ENCODE data around the gene MAP2K4. TPM values are rescaled to one million over a fixed set of nuclear protein-coding genes. Genes with fewer than 3 reads are reported as not detected.

The MAP2K4 gene
- total and polyA plus RNA-seq, 10 donors, result 8.2 to 35.1 (median 26.0) TPM

- H3K9me3 ChIP-seq, result no peaks in the 10 kb centered on the region
- no peak overlapping the region for H3K27ac ChIP-seq
- peaks cover 0 to 27% (median 2%) of the 10 kb centered on the region in 6 donors for H3K36me3 ChIP-seq
- peaks cover 0 to 31% (median 8%) of the 10 kb centered on the region in 6 donors for H3K4me1 ChIP-seq
- TF ChIP-seq POLR2A (IDR thresholded peaks at IDR 0.05), result no peak
- no peak for TF ChIP-seq POLR2AphosphoS5 (IDR thresholded peaks at IDR 0.05)
- TF ChIP-seq CTCF (IDR thresholded peaks at IDR 0.05 in 8 of 11, conservative IDR thresholded peaks at IDR 0.05 in 3 of 11), result no peak
- no peak overlapping the region for H3K4me3 ChIP-seq
- H3K27me3 ChIP-seq (replicated peaks in 1 of 7), result no peaks in the 10 kb centered on the region
- 97 to 100% (median 100%) methylated on average over 1 of the region's 1 CpG for whole genome bisulfite sequencing, 5 donors
- intact Hi-C loops (cut with DNase I; ENCODE audit: low total_unique reads), result no loop called here
- no peak for DNase-seq
Observed at GRCh38 chr17:12057520-12057919, 36.8 kb downstream of the MAP2K4 start.

- Histone ChIP-seq H3K36me3 (peaks cover 0 to 37% (median 5%) of the 10 kb centered on the region in 6 donors), H3K27ac (no peak overlapping the region), H3K27me3 (replicated peaks in 1 of 7) (no peaks in the 10 kb centered on the region), H3K4me1 (peaks cover 0 to 21% (median 4%) of the 10 kb centered on the region in 6 donors), H3K4me3 (no peak overlapping the region), H3K9me3 (no peaks in the 10 kb centered on the region)
- TF ChIP-seq POLR2A (IDR thresholded peaks at IDR 0.05) (no peak), CTCF (IDR thresholded peaks at IDR 0.05 in 8 of 11, conservative IDR thresholded peaks at IDR 0.05 in 3 of 11) (no peak), POLR2AphosphoS5 (IDR thresholded peaks at IDR 0.05) (no peak)
- intact Hi-C loops (cut with DNase I; ENCODE audit: low total_unique reads), result no loop called here
- DNase-seq, result no peak
Observed at GRCh38 chr17:12058535-12058934, 37.9 kb downstream of the MAP2K4 start.

- no peak overlapping the region for H3K4me3 ChIP-seq
- H3K27me3 ChIP-seq (replicated peaks in 1 of 7), result no peaks in the 10 kb centered on the region
- H3K36me3 ChIP-seq, result peaks cover 0 to 70% (median 12%) of the 10 kb centered on the region in 6 donors
- H3K9me3 ChIP-seq, result peaks cover 0 to 7% (median 0%) of the 10 kb centered on the region in 8 donors
- no peaks in the 10 kb centered on the region for H3K4me1 ChIP-seq
- no peak for TF ChIP-seq POLR2AphosphoS5 (IDR thresholded peaks at IDR 0.05)
- H3K27ac ChIP-seq, result no peak overlapping the region
- WGBS, 5 donors, result 97 to 100% (median 98%) methylated on average over 3 of the region's 3 CpGs
- no peak for DNase-seq
- intact Hi-C loops (cut with DNase I; ENCODE audit: low total_unique reads), result no loop called here
Observed at GRCh38 chr17:12062249-12062648, 41.6 kb downstream of the MAP2K4 start.

- 92 to 99% (median 97%) methylated on average over 2 of the region's 2 CpGs for WGBS, 5 donors
- no peak for DNase-seq
- Histone ChIP-seq H3K4me3 (no peak overlapping the region), H3K27ac (no peak overlapping the region), H3K4me1 (no peaks in the 10 kb centered on the region), H3K27me3 (replicated peaks in 1 of 7) (no peaks in the 10 kb centered on the region), H3K36me3 (peaks cover 0 to 75% (median 12%) of the 10 kb centered on the region in 6 donors), H3K9me3 (peaks cover 0 to 7% (median 0%) of the 10 kb centered on the region in 8 donors)
- TF ChIP-seq POLR2AphosphoS5 (IDR thresholded peaks at IDR 0.05) (no peak), POLR2A (IDR thresholded peaks at IDR 0.05) (no peak), CTCF (IDR thresholded peaks at IDR 0.05 in 8 of 11, conservative IDR thresholded peaks at IDR 0.05 in 3 of 11) (no peak)
- intact Hi-C loops (cut with DNase I; ENCODE audit: low total_unique reads), result no loop called here
Observed at GRCh38 chr17:12064395-12064794, 43.7 kb downstream of the MAP2K4 start.

GRCh38 chr17:12067485-12067884 is 46.8 kb downstream of the MAP2K4 start:
- H3K27ac ChIP-seq, result no peak overlapping the region
- H3K9me3 ChIP-seq, result peaks cover 0 to 7% (median 0%) of the 10 kb centered on the region in 8 donors
- no peak overlapping the region for H3K4me3 ChIP-seq
- TF ChIP-seq POLR2A (IDR thresholded peaks at IDR 0.05), result no peak
- H3K27me3 ChIP-seq (replicated peaks in 1 of 7), result no peaks in the 10 kb centered on the region
- DNase-seq, result no peak
- intact Hi-C loops (cut with DNase I; ENCODE audit: low total_unique reads), result no loop called here
- H3K4me1 ChIP-seq, result no peaks in the 10 kb centered on the region
- 93 to 99% (median 96%) methylated on average over 2 of the region's 2 CpGs for WGBS, 5 donors
- peaks cover 0 to 76% (median 11%) of the 10 kb centered on the region in 6 donors for H3K36me3 ChIP-seq

Data from spleen (tissue), 11 donors.